Uterus (tissue), 4 donors: ENCODE measurements around the gene EDNRB. TPM values are rescaled to one million over a fixed set of nuclear protein-coding genes. Genes with fewer than 3 reads are reported as not detected.

Experiments used
- DNase-seq, 2 donors: peaks; one replicate each; pipeline ENCODE4 v3.0.0-alpha.2; 2019 to 2020
- H3K27ac ChIP-seq, 2 donors: fragments of 200-600 bp; sonication (generic); 1 replicate in 1 of 2; 2 replicates in 1 of 2; pipeline ENCODE4 v1.5.1; 2016 to 2018
- H3K27me3 ChIP-seq, 2 donors: fragments of 200-600 bp; sonication (generic); one replicate each; pipeline ENCODE4 v1.5.1; 2018 to 2019; ENCODE audit warnings: control low read depth in 1 of 2
- H3K36me3 ChIP-seq, 2 donors: fragments of 200-600 bp; sonication (generic); one replicate each; pipeline ENCODE4 v1.5.1; 2019; ENCODE audit warnings: control low read depth in 1 of 2
- H3K4me1 ChIP-seq, 2 donors: fragments of 200-600 bp; sonication (generic); one replicate each; pipeline ENCODE4 v1.5.1; 2018 to 2019; ENCODE audit warnings: control low read depth in 1 of 2
- H3K4me3 ChIP-seq, 2 donors: fragments of 200-600 bp; sonication (generic); 1 replicate in 1 of 2; 2 replicates in 1 of 2; pipeline ENCODE4 v1.5.1; 2018 to 2019; ENCODE audit warnings: mild to moderate bottlenecking in 1 of 2
- H3K9me3 ChIP-seq, 2 donors: fragments of 200-600 bp; sonication (generic); one replicate each; pipeline ENCODE4 v1.5.1; 2019; ENCODE audit warnings: control low read depth in 1 of 2
- POLR2A ChIP-seq, 2 donors: fragments of 450-650 bp; IDR thresholded peaks; one replicate each; pipeline ENCODE4 v1.6.1; 2016; ENCODE audit warnings: antibody characterized with exemption in 2 of 2, mild to moderate bottlenecking in 1 of 2, moderate library complexity in 1 of 2
- intact Hi-C: fragments of 100-400 bp; cut with DNase I; formaldehyde crosslinking; loops from one replicate; pipeline ENCODE4 v1.15.1; 2023; ENCODE audit warnings: low total_unique reads
- total RNA-seq, 4 donors: library from RNA; depleted of rRNA in 3 of 4; stranded (reverse); fragments of >200 nt in 3 of 4; gene quantifications; one replicate each; pipeline versions ENCODE4 v1.1.0 to v1.2.4, GENCODE V29; 2014 to 2023
- TF ChIP-seq, protein P1 (sequence below), 4 experiments: fragments of 200-600 bp in 2 of 4; fragments of 450-650 bp in 2 of 4; sonication (generic) in 2 of 4; IDR thresholded peaks; one replicate each; pipeline ENCODE4 v1.5.1; 2016 to 2019; ENCODE audit warnings: antibody characterized with exemption in 4 of 4, mild to moderate bottlenecking in 2 of 4, moderate library complexity in 1 of 4
- donor health status: DM: yes; HTN: yes; CAD: no.

The EDNRB gene
- total RNA-seq, 4 donors from 2014 or later: 14.9 to 63.5 (median 37.8) TPM

DNA sequence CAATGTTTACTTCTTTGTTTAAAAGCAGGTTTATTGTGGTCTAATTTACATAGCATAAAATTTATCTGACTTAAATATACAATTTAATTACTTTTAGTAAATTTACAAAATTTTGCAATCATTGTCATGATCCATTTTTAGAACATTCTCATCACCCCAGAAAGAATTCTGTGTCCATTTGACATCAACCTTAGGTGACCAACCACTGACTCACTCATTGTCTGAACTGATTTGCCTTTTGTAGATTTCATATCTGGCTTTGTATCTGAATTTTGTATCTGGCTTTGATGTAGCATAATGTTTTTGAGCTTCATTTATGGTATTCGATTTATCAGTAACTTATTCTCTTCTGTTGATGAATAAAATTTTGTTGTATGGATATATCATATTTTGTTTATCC is 40.4 kb downstream of the EDNRB start:
- TF ChIP-seq, protein P1, sequence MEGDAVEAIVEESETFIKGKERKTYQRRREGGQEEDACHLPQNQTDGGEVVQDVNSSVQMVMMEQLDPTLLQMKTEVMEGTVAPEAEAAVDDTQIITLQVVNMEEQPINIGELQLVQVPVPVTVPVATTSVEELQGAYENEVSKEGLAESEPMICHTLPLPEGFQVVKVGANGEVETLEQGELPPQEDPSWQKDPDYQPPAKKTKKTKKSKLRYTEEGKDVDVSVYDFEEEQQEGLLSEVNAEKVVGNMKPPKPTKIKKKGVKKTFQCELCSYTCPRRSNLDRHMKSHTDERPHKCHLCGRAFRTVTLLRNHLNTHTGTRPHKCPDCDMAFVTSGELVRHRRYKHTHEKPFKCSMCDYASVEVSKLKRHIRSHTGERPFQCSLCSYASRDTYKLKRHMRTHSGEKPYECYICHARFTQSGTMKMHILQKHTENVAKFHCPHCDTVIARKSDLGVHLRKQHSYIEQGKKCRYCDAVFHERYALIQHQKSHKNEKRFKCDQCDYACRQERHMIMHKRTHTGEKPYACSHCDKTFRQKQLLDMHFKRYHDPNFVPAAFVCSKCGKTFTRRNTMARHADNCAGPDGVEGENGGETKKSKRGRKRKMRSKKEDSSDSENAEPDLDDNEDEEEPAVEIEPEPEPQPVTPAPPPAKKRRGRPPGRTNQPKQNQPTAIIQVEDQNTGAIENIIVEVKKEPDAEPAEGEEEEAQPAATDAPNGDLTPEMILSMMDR (IDR thresholded peaks at IDR 0.05): no peak
- TF ChIP-seq POLR2A (IDR thresholded peaks at IDR 0.05): no peak
- Histone ChIP-seq H3K4me1 (no peaks in the 10 kb centered on the region), H3K9me3 (no peaks in the 10 kb centered on the region), H3K4me3 (no peak overlapping the region), H3K27me3 (no peaks in the 10 kb centered on the region), H3K36me3 (no peaks in the 10 kb centered on the region), H3K27ac (no peak overlapping the region)
- intact Hi-C loops: no loop called here
- no peak for DNase-seq

DNA sequence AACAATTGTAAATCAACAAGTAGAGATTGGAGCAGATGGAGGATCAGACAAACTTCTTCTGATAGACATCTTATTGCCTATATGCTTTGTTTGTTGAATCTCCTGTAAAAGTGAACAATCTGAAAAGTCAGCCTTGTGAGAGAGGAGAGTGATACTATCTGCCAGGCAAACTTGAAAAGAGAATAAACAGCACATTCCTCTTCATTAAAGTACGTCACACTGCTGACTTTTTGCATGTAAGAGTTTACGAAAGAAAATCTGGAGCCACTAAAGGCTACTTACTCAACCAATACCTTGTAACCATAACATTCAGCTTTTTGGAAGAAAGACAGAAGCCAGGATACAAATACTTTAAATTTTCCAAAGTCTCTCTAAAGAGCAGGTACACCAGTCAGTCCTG is 42.5 kb downstream of the EDNRB start:
- intact Hi-C loops: no loop called here
- no peaks in the 10 kb centered on the region for H3K27me3 ChIP-seq
- no peak for TF ChIP-seq POLR2A (IDR thresholded peaks at IDR 0.05)
- TF ChIP-seq, protein P1 (IDR thresholded peaks at IDR 0.05): no peak
- H3K4me3 ChIP-seq: no peak overlapping the region
- no peaks in the 10 kb centered on the region for H3K4me1 ChIP-seq
- no peak overlapping the region for H3K27ac ChIP-seq
- H3K36me3 ChIP-seq: no peaks in the 10 kb centered on the region
- no peaks in the 10 kb centered on the region for H3K9me3 ChIP-seq
- DNase-seq: no peak

DNA sequence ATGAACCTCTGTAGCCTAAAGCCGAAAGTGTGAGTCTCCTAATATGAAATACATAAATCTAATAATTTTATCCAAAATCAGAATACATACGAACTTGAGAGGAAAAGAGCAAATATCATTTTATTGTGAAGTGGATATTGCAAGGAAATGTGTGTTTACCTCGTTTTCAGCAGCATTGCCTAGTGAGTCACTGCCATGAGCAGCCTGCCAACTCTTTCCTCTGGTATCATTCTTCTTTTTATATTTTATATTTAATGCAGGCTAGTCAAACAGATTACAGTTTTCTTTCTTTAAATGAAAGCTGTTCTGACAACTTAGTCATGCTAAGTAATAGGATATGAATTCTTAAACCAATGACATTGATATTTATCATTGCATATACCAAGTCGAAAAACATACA is 44.2 kb downstream of the EDNRB start:
- no peak for TF ChIP-seq POLR2A (IDR thresholded peaks at IDR 0.05)
- TF ChIP-seq, protein P1 (IDR thresholded peaks at IDR 0.05): no peak
- H3K4me1 ChIP-seq: no peaks in the 10 kb centered on the region
- no peak overlapping the region for H3K27ac ChIP-seq
- no peak overlapping the region for H3K4me3 ChIP-seq
- H3K36me3 ChIP-seq: no peaks in the 10 kb centered on the region
- H3K9me3 ChIP-seq: no peaks in the 10 kb centered on the region
- intact Hi-C loops: no loop called here
- H3K27me3 ChIP-seq: no peaks in the 10 kb centered on the region
- DNase-seq: no peak

DNA sequence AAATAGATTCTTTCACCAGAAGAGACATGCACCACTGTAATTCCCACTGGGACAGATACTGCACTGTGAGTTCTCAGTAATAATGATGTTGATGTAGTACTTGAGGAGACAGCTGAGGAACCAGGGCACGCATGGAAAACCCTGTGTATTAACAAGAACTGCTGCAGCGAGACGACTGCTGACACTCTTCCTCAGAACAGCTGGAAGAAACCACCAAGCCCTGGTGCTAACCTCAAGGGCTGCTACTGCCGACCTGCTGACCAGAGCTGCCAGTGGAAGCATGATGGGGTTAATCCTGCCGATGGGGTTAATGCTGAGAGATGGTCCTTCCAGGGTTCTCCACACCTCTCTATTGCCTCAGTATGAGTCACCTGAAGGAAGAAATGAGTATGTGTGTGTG is 45.6 kb downstream of the EDNRB start:
- intact Hi-C loops: no loop called here
- H3K4me3 ChIP-seq: no peak overlapping the region
- no peaks in the 10 kb centered on the region for H3K36me3 ChIP-seq
- no peak for DNase-seq
- TF ChIP-seq, protein P1 (IDR thresholded peaks at IDR 0.05): no peak
- TF ChIP-seq POLR2A (IDR thresholded peaks at IDR 0.05): no peak
- H3K27ac ChIP-seq: no peak overlapping the region
- no peaks in the 10 kb centered on the region for H3K9me3 ChIP-seq
- no peaks in the 10 kb centered on the region for H3K4me1 ChIP-seq
- no peaks in the 10 kb centered on the region for H3K27me3 ChIP-seq

DNA sequence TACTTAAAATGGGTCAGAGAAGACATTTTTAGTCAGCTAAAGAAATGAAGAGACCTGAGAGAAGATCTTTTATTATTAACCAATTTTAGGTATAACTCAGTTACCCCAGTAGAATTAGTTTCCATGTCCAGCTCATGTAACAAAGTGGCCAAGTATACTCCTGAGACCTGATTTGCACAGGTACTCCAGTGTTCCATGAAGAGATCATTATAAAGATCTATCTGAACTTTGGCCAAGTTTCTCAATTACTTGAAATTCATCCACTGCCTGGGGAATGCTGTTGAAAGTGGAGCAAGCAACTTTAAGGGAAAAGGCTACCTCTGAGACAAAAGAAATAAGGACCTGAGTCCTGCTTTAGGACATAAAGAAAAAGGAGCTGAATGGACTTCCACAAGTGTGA is 47.0 kb downstream of the EDNRB start:
- H3K4me1 ChIP-seq: no peaks in the 10 kb centered on the region

More for the DNA sequence above, 47.0 kb downstream of the EDNRB start:
- DNase-seq: no peak
- no peaks in the 10 kb centered on the region for H3K36me3 ChIP-seq
- intact Hi-C loops: no loop called here
- no peak overlapping the region for H3K27ac ChIP-seq
- H3K27me3 ChIP-seq: no peaks in the 10 kb centered on the region
- H3K4me3 ChIP-seq: no peak overlapping the region
- TF ChIP-seq, protein P1 (IDR thresholded peaks at IDR 0.05): no peak
- TF ChIP-seq POLR2A (IDR thresholded peaks at IDR 0.05): no peak
- H3K9me3 ChIP-seq: no peaks in the 10 kb centered on the region
